CD14-positive monocyte (primary cell): ENCODE measurements around the gene PRR5. TPM values are rescaled to one million over a fixed set of nuclear protein-coding genes. Genes with fewer than 3 reads are reported as not detected.
"Not testable (repeated sequence)": the region's sequence is repeated elsewhere in the genome, so short reads cannot be mapped to it uniquely, and the experiment has no call there.

Experiments
- DNase-seq, 3 donors: peaks; one replicate each; pipeline ENCODE4 v3.0.0-alpha.2; 2011 to 2022
- H2AFZ ChIP-seq: 2 replicates; pipeline ENCODE4 v1.6.0; 2012; ENCODE audit warnings: mild to moderate bottlenecking, low read depth, low read length, inconsistent platforms; ENCODE audit not compliant: insufficient read depth, poor library complexity, severe bottlenecking
- H3K27ac ChIP-seq, 2 donors: 1 replicate in 1 of 2; 2 replicates in 1 of 2; pipeline ENCODE4 v1.5.1; 2012 to 2013; ENCODE audit warnings: low read length in 2 of 2, control low read depth in 1 of 2, inconsistent platforms in 1 of 2, low read depth in 1 of 2, mild to moderate bottlenecking in 1 of 2
- H3K27me3 ChIP-seq, 2 donors: one replicate each; pipeline versions ENCODE4 v1.6.0 to v1.6.1; 2011 to 2013; ENCODE audit warnings: low read length in 2 of 2; ENCODE audit not compliant: control insufficient read depth in 2 of 2, insufficient read depth in 2 of 2
- H3K36me3 ChIP-seq, 2 donors: replicated peaks in 1 of 2; 1 replicate in 1 of 2; 2 replicates in 1 of 2; pipeline versions ENCODE4 v1.5.1 to v1.6.1; 2012 to 2013; ENCODE audit warnings: low read length in 2 of 2, control low read depth in 1 of 2, inconsistent platforms in 1 of 2, mild to moderate bottlenecking in 1 of 2; ENCODE audit not compliant: insufficient read depth in 2 of 2, control insufficient read depth in 1 of 2
- H3K4me1 ChIP-seq, 2 donors: 1 replicate in 1 of 2; 2 replicates in 1 of 2; pipeline versions ENCODE4 v1.5.1 to v1.6.1; 2012 to 2013; ENCODE audit warnings: low read length in 2 of 2, control low read depth in 1 of 2, inconsistent platforms in 1 of 2, mild to moderate bottlenecking in 1 of 2, moderate library complexity in 1 of 2; ENCODE audit not compliant: insufficient read depth in 2 of 2, control insufficient read depth in 1 of 2
- H3K4me2 ChIP-seq: replicated peaks from 2 replicates; pipeline ENCODE3; 2012; ENCODE audit warnings: low read length, moderate library complexity, mild to moderate bottlenecking; ENCODE audit not compliant: poor library complexity, severe bottlenecking; ENCODE audit errors: extremely low read depth
- H3K4me3 ChIP-seq, 3 experiments: fragments of 200-600 bp in 1 of 3; sonication (generic) in 1 of 3; replicated peaks in 1 of 3; 1 replicate in 2 of 3; 2 replicates in 1 of 3; pipeline ENCODE4 v1.5.1; 2011 to 2013; ENCODE audit warnings: low read length in 3 of 3, mild to moderate bottlenecking in 3 of 3, control low read depth in 2 of 3, low read depth in 2 of 3, inconsistent platforms in 1 of 3, moderate library complexity in 1 of 3
- H3K79me2 ChIP-seq: 2 replicates; pipeline ENCODE4 v1.6.0; 2012; ENCODE audit warnings: mild to moderate bottlenecking, control low read depth, inconsistent platforms, low read length, moderate library complexity; ENCODE audit not compliant: insufficient read depth
- H3K9ac ChIP-seq: 2 replicates; pipeline ENCODE4 v1.6.0; 2017; ENCODE audit warnings: low read length, mild to moderate bottlenecking; ENCODE audit not compliant: insufficient read depth, poor library complexity, severe bottlenecking
- H3K9me3 ChIP-seq, 2 donors: replicated peaks in 1 of 2; 1 replicate in 1 of 2; 2 replicates in 1 of 2; pipeline versions ENCODE4 v1.5.1 to v1.6.1; 2012 to 2013; ENCODE audit warnings: low read length in 2 of 2, control low read depth in 1 of 2; ENCODE audit not compliant: control insufficient read depth in 1 of 2, insufficient read depth in 1 of 2
- H4K20me1 ChIP-seq: 2 replicates; pipeline ENCODE4 v1.6.0; 2012; ENCODE audit warnings: mild to moderate bottlenecking, low read length, control low read depth, moderate library complexity; ENCODE audit not compliant: insufficient read depth
- H3K27ac Mint-ChIP-seq, 7 donors: one replicate each; pipeline ENCODE4 v1.8.0; 2020; ENCODE audit warnings: mild to moderate bottlenecking in 7 of 7, mixed read lengths in 7 of 7, moderate library complexity in 6 of 7, inconsistent platforms in 2 of 7
- H3K27me3 Mint-ChIP-seq, 3 donors: one replicate each; pipeline ENCODE4 v1.8.0; 2021 to 2022; ENCODE audit warnings: low read depth in 3 of 3, mild to moderate bottlenecking in 3 of 3, mixed read lengths in 3 of 3, moderate library complexity in 3 of 3, inconsistent platforms in 1 of 3
- H3K36me3 Mint-ChIP-seq, 2 donors: one replicate each; pipeline ENCODE4 v1.8.0; 2020; ENCODE audit warnings: mixed read lengths in 2 of 2, inconsistent platforms in 1 of 2, mild to moderate bottlenecking in 1 of 2
- H3K4me1 Mint-ChIP-seq: one replicate; pipeline ENCODE4 v1.8.0; 2020; ENCODE audit warnings: mild to moderate bottlenecking, mixed read lengths
- H3K4me3 Mint-ChIP-seq, 2 donors: one replicate each; pipeline ENCODE4 v1.8.0; 2020; ENCODE audit warnings: mild to moderate bottlenecking in 2 of 2, mixed read lengths in 2 of 2, moderate library complexity in 1 of 2
- H3K9me3 Mint-ChIP-seq, 7 donors: one replicate each; pipeline ENCODE4 v1.8.0; 2020 to 2022; ENCODE audit warnings: mixed read lengths in 7 of 7, mild to moderate bottlenecking in 6 of 7, moderate library complexity in 6 of 7, inconsistent platforms in 2 of 7
- CTCF ChIP-seq: fragments of 200-600 bp; IDR thresholded peaks from one replicate; pipeline ENCODE4 v1.8.0; 2022; ENCODE audit warnings: antibody characterized with exemption, mild to moderate bottlenecking
- WGBS: methylation state at CpG from one replicate; pipeline ENCODE4 v1.1.5; 2013; ENCODE audit warnings: missing lambda C conversion rate; ENCODE audit not compliant: insufficient coverage; 5-methylcytosine and 5-hydroxymethylcytosine counted together
- intact Hi-C, 2 donors: fragments of 100-400 bp; cut with micrococcal nuclease; formaldehyde crosslinking; loops; one replicate each; pipeline versions ENCODE4 v1.15.0 to v1.15.1; 2023
- polyA minus RNA-seq: library from RNA; depleted of rRNA, polyadenylated mRNA; stranded (reverse); fragments of >200 nt; gene quantifications from 2 replicates; pipeline ENCODE4 v1.2.3, GENCODE V29; 2012
- polyA plus RNA-seq, 3 donors: library from polyadenylated mRNA; depleted of rRNA in 1 of 3; unstranded in 2 of 3; stranded (reverse) in 1 of 3; fragments of 300-500 nt in 2 of 3; fragments of >200 nt in 1 of 3; fragmentation: Illumina TruSeq in 2 of 3; gene quantifications; 1 replicate in 2 of 3; 2 replicates in 1 of 3; pipeline ENCODE4 v1.2.3, GENCODE V29; 2012 to 2021
- total RNA-seq, 12 experiments: library from RNA in 1 of 12; stranded (reverse) in 1 of 12; fragments of 120-200 nt in 1 of 12; gene quantifications; one replicate each; pipeline ENCODE4 v1.2.4 and lab custom pipeline; 2013 to 2026; ENCODE audit warnings: mixed read lengths in 6 of 12, inconsistent platforms in 1 of 12

Gene PRR5
- total RNA-seq (2013), result 1.8 TPM
- 1 to 10 TPM in 2 of 3 donors, under 1 TPM in 1; 0.66 to 1.5 (median 1.2) TPM for polyA plus RNA-seq
- polyA minus RNA-seq, result 1.3 and 1.5 TPM in 2 replicates
- 0 to 1.4 (median 0.81) reads per million in 11 experiments for total RNA-seq (lab: John Stamatoyannopoulos, UW)

- Histone ChIP-seq H3K27ac (no peak within 1 kb of the TSS), H2AFZ (peak within 1 kb of the TSS; percentile 80), H4K20me1 (no peaks in the 10 kb centered on the region), H3K4me2 (peak within 1 kb of the TSS; percentile 94), H3K4me3 (peak within 1 kb of the TSS; percentile 1 to 76 (median 35)), H3K9me3 (peaks cover 0 to 3% of the 10 kb centered on the region in 2 donors), H3K4me1 (peaks cover 12 to 19% of the 10 kb centered on the region in 2 donors), H3K36me3 (no peaks in the 10 kb centered on the region), H3K9ac (peak within 1 kb of the TSS; percentile 46), H3K79me2 (no peaks in the 10 kb centered on the region), H3K27me3 (peaks cover 12 to 34% of the 10 kb centered on the region in 2 donors)
- no peaks in the 10 kb centered on the region for H3K36me3 Mint-ChIP-seq
- no peak for TF ChIP-seq CTCF
- peaks cover 26 to 55% (median 34%) of the 10 kb centered on the region in 3 donors for H3K27me3 Mint-ChIP-seq
- H3K9me3 Mint-ChIP-seq, result peaks cover 0 to 10% (median 3%) of the 10 kb centered on the region in 7 donors
- under 1% methylated on average over 73 of the region's 88 CpGs for WGBS
- peak within 1 kb of the TSS; percentile 71 to 78 for H3K4me3 Mint-ChIP-seq
- H3K27ac Mint-ChIP-seq, result peak within 1 kb of the TSS in 6 of 7 donors; percentile 23 to 87 (median 42)
- intact Hi-C loops, result no loop called here
- peaks cover 14% of the 10 kb centered on the region for H3K4me1 Mint-ChIP-seq
- peak; percentile 76 to 85 (median 84) for DNase-seq
Measured at GRCh38 chr22:44701824-44702478, at the start of gene PRR5. Gene PRR5, plus strand, starts transcription at chr22:44702204. Its CDS starts 271 bp downstream, at chr22:44702475.

GRCh38 chr22:44652866-44653265, 49.1 kb upstream of the PRR5 start:
- WGBS, result no CpG with 5 or more reads among the region's 1 CpG
- H3K79me2 ChIP-seq, H3K4me3 ChIP-seq, H3K4me3 Mint-ChIP-seq, H3K9me3 ChIP-seq, H4K20me1 ChIP-seq, intact Hi-C loops, H3K27ac ChIP-seq, H3K27me3 Mint-ChIP-seq, H3K9me3 Mint-ChIP-seq, H3K36me3 Mint-ChIP-seq, H3K9ac ChIP-seq, H3K27ac Mint-ChIP-seq, DNase-seq, H2AFZ ChIP-seq, H3K36me3 ChIP-seq, H3K27me3 ChIP-seq, H3K4me2 ChIP-seq: not testable (repeated sequence)
- H3K4me1 Mint-ChIP-seq, result peaks cover 25% of the 10 kb centered on the region
- peaks cover 15 to 17% of the 10 kb centered on the region in 2 donors for H3K4me1 ChIP-seq
